ENCODE data around the gene POU4F3. TPM values are rescaled to one million over a fixed set of nuclear protein-coding genes. Genes with fewer than 3 reads are reported as not detected.
A peak's percentile ranks its signal among the peaks of the same experiment; 100 is the strongest.

Gene POU4F3
- total RNA-seq, 2 donors from 2014 or later: not detected

DNA sequence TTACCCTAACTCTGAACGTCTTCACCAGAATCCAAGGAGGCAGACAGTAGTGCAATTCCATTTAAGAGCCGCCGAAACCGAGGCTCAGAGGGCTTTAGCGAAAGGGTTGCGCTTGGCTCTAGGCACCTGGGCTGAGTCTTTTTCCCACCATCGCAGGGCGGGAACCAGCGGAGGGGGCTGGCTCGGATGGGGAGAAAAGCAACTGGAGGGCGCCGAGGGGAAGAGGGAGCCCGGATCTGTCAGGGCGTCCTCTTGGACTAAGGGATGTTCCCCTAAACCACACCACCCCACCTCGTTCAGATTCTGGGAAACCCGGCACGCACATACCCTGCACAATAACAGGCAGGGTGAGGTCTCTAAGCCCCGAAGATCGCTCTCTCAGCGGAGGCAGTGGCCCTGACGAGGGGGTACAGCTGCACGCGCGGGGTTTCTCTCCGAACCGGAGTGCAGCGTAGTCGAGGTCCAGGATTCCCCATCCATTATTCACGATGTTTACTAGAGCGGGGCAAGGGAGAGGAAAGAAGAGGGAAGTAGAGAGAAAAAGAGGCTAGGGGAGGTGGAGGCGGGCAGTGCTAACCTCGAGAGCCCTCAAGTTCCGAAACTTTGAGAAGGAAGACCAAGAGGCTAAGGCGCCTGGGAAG lies 1.3 kb upstream of the POU4F3 start:
- ATAC-seq (no peak), DNase-seq (no peak)
- intact Hi-C loops (cut with DNase I, micrococcal nuclease): no loop called here

DNA sequence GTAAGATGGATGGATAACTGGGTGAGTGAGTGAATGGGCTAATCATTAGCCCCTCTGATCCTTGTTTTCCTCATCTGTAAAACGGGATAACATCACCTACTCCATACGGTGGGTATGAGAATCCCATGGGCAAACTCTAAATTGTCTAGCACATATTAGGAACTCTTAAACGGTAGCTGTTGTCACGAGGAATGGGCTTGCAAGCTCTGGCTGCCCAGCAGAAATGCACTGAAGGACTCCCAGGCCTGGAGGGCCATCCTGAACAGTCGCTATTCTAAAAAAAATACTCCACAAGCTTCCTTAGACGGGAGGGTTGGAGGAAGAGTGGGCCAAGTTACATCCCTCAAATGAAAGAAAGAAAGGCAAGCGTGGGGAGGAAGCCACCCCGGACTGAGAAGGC lies 711 bp upstream of the POU4F3 start:
- DNase-seq (no peak), ATAC-seq (no peak)
- intact Hi-C loops (cut with DNase I, micrococcal nuclease): no loop called here

DNA sequence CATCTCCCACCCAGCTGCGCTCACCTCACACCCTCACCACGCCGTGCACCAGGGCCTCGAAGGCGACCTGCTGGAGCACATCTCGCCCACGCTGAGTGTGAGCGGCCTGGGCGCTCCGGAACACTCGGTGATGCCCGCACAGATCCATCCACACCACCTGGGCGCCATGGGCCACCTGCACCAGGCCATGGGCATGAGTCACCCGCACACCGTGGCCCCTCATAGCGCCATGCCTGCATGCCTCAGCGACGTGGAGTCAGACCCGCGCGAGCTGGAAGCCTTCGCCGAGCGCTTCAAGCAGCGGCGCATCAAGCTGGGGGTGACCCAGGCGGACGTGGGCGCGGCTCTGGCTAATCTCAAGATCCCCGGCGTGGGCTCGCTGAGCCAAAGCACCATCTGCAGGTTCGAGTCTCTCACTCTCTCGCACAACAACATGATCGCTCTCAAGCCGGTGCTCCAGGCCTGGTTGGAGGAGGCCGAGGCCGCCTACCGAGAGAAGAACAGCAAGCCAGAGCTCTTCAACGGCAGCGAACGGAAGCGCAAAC lies 1.1 kb downstream of the POU4F3 start:
- intact Hi-C loops (cut with DNase I, micrococcal nuclease): no loop called here
- ATAC-seq: no peak
- DNase-seq: no peak

DNA sequence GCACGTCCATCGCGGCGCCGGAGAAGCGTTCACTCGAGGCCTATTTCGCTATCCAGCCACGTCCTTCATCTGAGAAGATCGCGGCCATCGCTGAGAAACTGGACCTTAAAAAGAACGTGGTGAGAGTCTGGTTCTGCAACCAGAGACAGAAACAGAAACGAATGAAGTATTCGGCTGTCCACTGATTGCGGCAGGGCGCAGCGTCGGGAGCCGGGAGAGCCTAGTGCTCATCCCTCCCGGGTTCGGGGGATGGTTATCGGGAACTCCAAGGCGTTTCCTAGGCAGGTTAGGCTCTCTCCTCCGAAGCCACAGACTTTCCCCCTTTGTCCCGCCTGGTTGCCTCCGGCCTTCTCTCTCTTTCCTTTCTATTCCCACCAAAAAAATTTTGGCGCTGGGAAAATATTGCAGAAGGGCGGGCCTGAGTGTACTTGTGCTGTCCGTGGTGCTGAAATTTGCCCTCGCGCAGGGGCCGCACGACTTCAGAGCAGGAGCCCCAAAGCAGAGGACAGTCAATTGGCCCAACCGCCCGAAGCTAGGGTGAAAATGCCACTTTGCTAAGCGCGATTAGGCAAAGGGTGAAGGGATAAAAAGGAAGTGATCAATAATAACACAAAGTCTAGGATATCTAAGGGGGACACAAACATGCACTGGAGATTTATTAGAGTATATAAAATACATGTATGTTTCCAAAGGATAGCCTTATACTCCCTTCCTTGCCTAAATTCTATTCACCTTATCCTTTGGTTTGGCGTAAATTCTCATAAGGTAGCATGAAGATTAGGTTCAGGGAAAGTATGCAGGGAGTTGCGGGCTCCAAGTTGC lies 1.8 kb downstream of the POU4F3 start:
- ATAC-seq (no peak), DNase-seq (peak in 1 of 2 donors; percentile 55)
- intact Hi-C loops (cut with DNase I, micrococcal nuclease): no loop called here

DNA sequence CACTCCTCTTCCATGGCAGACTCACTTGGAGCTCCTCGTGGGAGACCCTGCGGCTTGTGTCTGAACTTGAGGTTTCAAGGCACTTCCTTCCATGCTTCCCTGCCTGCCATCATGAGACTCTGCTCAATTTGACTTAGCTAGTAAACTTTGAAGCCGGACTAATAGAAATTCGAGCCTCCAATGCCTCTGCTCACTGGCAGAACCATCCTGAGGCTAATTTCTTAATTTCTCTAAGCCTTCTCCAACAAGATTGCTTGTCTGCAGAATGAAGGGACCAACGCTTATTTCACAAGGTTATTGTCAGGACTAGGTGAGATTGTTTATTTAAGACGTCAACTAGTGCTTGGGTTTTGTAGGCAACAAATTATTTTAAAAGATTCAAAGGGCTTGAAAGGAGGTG lies 3.2 kb downstream of the POU4F3 start:
- intact Hi-C loops (cut with DNase I, micrococcal nuclease): no loop called here
- ATAC-seq: no peak
- DNase-seq: no peak

DNA sequence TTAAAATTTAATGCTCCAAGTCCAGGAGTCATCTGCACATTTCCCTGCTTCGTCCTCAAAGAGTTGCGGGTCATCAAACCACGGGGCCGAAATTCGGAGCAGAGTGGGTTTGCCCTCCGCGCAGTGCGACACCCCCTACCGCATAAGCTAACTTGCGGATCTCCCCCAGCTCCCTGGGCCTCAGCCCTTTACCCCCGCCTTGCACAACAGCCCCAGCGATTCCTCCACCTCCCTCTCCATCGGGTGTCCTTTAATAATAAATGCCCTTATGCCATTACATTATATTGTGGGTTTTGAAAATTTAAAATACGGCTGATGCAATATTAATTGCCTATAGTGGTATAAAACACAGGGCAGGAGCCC lies 3.9 kb downstream of the POU4F3 start:
- intact Hi-C loops (cut with DNase I, micrococcal nuclease): no loop called here
- DNase-seq: no peak
- no peak for ATAC-seq

DNA sequence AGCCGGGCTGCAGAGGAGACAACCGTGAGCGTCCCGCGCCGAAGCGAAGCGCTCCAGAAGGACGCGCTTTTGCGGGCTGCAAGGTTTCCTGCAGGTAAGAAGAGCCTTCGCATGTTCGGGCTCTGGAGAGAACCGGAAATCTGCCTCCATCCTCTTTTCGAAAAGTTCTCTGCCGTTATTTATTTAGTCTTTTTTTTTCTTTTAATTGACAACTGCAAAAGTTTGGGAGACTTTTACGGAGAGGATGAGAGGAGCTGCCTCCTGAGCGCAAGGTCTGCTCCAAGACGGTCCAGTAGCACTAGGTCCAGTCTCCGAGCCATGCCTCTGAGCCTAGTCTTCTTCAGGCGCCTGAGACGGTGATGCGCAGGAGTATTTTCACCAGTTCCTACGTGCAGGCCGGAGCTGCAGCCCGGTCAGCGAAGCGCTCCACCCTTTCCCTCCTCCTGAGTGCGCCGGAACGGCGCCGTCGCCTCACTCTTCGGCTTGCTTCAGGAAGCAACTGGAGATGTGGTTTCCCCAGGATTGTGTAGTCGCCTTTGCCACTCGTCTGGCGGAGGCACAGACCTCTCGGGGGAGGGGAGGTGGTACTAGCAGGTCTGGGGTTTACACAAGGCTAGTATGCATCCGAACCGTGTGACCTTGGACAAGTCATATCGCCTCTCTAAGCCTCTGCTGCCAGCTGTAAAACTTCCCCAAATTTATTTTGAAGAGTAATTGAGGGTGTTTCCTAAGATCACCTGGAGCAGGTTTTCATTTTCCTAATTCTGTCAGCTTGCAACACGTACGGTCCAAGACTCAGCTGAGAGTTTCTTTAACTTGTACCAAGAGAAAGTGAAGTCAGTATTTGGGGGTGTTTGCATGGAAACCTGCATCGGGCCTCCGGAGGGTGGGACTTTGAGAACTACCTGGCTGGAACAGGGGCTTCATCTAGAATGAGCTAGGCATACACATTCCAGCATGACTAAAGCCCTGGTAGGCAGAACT lies 4.5 kb downstream of the POU4F3 start:
- DNase-seq: no peak
- intact Hi-C loops (cut with DNase I, micrococcal nuclease): no loop called here
- ATAC-seq: no peak

DNA sequence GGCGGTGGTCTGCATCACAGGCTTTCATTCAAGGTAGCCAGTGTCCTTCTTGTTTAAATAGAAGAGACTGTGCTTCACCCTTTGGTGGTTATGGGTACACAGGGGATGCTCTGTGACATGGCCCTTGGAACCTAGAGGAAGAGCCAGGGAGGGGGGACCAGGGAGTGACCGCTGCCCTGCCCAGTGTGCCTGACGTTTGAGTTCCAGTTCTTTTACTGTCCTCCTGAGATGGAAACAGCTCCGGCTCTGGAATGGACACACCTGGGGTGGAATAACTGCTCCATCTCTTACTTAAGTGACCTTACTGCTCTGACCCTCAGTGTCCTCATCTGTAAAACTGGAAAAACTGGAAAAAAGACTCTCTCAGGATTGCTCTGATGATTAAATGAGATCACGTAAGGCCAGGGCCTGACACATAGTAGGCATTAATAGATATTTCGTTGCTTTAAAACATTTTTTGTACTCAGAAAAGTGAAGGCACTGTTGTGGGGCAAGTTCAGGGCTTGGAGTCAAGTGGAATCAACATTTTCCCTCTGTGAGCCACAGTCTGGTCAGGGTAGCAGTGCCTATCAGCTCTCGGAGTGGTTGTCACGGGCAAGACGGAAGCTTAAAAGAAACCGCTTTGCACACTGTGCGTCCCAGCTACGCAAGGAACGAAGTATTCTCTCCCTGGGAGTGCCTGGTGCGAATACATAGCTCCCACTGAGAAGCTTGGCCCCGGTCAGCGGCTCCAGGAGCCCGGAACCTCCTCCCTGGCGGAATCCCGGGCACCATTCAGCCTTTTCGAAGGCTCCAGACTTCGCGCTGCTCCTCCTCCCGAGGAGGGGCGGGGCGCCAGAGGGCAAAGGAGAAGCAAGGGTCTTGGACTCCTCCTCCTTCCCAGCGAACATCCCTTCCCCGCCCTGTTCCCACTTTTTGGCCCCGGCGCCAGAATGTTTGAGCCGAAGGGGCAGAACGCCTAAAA lies 5.8 kb downstream of the POU4F3 start:
- ATAC-seq (no peak), DNase-seq (peak in 1 of 2 donors; percentile 7)
- intact Hi-C loops (cut with DNase I, micrococcal nuclease): no loop called here

DNA sequence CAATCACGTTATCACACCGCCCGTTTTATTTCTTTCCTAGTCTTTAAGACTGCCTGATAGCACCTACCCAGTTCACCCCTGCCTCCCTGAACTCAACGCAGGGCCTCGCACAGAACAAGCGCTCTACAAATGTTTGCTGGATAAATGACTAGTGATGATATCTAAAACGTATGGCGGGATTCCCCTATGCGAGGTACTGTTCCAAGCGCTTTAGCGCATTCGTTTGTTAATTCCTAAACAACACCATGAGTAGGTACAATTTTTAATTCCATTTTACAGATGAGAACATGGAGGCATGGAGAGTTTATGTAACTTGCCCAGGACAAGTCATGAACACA lies 6.6 kb downstream of the POU4F3 start:
- DNase-seq: no peak
- intact Hi-C loops (cut with DNase I, micrococcal nuclease): no loop called here
- ATAC-seq: no peak

DNA sequence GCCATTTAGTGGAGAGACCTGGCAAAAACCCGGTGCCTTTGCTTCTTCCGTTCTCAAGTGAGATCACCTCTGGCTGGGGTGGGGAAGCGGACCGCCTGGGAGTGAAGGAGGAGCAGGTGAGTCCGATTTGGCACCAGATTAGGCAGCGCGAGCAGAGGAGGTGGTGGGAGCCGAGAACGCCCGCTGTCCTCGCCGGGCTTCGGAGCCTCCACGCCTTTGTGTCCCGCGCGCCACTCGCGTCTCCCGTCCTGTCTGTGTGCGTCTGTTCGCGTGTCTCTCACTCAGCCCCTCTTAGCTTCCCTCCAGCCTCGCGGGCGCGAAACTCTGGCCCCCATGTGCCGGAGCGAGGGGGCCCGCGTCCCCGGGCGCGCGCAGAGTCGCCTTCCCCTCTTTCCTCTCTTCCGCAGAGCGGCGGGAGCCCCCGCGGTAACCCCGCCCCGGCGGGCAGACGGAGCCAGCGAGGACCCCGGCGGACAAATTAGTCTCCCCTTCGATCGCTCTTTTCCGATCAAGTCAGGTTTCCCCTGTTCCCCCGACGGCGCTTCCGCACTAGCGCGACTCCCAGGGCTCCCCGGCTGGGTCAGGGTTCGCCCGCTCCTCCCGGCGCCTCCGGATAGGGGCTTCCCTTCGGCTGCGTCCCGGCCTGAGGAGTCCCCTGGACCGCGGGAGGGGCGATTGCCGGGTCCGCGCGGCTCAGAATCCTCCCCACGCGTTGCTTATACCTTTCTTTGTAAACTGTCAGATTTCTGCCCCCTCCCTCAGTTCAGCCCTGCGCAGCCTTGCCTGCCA lies 7.1 kb downstream of the POU4F3 start:
- no peak for DNase-seq
- ATAC-seq: no peak
- intact Hi-C loops (cut with DNase I, micrococcal nuclease): no loop called here

DNA sequence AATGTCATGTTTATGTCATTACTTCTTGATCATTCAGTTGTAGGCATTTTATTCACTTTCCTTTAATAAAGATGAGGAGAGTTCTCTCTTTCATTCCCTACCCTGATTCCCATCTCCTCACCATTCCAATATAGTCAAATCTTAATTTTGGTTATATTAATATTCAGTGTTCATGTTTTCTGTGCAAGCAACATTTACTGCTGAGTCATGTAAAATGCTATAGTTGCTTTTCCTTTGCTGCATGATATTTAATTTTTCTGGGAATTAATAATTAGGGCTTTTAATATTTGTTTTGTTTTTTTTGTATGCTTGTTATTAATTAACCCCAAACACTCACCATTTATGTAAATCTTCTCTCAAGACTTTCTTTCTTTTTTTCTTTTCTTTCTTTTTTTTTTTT lies 18.5 kb downstream of the POU4F3 start:
- ATAC-seq (no peak), DNase-seq (no peak)
- intact Hi-C loops (cut with DNase I, micrococcal nuclease): no loop called here

DNA sequence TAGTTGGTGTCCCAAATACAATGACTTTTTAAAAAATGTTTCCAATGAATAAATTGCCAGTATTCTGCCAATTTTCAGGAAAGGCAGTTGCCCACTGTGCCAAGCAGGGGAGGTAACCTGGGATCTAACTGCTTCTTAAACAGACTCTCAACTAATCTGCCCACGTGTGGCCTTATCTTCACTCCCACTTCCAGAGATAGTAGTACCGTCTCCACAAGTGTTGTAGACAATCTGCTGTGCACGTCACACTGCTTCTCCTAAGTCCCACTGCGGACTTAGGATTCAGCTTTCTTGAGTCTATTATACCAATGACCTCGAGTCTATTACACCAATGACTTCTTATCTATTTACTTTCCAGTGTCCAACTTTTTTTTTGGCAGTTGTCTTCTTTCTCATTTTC lies 21.2 kb downstream of the POU4F3 start:
- no peak for DNase-seq
- intact Hi-C loops (cut with DNase I, micrococcal nuclease): no loop called here
- ATAC-seq: no peak

DNA sequence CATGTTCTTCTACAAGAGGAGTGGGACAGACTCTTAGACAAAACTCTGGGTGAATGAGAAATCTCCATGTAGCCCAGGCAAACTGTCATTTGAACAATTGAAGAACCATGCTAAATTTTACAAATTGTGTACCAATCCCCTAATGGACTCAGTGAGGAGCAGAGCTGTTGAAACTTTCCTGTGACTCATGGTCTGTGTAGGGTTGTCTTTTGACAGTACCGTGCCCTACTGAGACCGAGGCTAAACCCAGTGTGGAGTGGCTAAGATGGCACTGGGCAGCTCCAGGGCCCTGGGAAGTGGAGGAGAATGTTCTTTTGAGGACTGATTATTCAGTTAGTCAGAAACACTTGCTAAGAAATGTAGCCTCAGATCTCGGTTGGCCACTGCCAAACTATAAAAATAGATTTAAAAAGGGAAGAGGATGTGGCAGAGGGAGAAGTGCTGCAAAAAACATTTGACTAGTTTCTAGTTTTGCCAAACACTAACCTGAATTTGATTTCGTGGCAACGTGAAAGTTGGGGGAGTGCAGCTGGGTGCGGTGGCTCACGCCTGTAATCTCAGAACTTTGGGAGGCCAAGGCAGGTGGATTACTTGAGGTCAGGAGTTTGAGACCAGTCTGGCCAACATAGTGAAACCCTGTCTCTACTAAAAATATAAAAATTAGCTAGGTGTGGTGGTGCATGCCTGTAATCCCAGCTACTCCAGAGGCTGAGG lies 24.7 kb downstream of the POU4F3 start:
- intact Hi-C loops (cut with DNase I, micrococcal nuclease): no loop called here

DNA sequence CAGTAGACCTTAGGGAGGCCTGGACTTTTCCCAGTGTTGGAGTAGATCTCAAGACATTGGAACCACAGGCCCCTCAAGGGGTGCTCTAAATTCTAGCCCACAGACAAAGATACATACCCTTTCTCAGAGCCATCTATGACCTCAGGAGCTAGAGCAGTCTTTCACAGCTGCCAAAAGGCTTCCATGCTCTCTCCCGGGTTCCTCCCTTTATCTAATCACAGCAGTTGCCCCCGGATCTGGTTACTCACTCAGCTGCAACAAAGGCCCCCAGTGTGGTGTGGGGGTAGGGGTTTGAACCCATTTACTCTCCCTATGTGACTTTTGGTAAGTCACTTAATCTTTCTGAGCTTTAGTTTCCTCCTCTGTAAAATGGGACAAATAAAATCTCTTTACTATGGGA lies 27.0 kb downstream of the POU4F3 start:
- no peak for ATAC-seq
- intact Hi-C loops (cut with DNase I, micrococcal nuclease): no loop called here
- DNase-seq: no peak

More for the DNA sequence above, 24.7 kb downstream of the POU4F3 start:
- DNase-seq (no peak), ATAC-seq (no peak)

DNA sequence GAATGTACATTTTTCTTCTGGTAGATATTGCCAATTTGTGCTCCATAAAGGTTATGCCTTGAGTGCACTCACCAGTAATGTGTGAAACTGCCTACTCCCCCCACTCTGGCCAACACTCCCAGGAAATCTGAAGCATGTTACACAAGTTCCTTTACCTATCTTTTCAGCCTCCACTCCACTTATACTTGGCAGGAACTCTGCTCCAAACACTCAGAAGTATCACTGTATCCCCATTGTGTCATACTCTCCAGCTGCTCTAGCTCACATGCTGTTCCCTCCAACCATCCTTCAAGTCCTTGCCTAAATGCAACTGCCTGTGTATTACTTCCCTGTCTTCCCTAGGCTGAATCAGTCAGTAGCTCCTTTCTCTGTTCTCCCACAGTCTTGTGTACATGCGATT lies 28.3 kb downstream of the POU4F3 start:
- ATAC-seq: no peak
- intact Hi-C loops (cut with DNase I, micrococcal nuclease): no loop called here

DNA sequence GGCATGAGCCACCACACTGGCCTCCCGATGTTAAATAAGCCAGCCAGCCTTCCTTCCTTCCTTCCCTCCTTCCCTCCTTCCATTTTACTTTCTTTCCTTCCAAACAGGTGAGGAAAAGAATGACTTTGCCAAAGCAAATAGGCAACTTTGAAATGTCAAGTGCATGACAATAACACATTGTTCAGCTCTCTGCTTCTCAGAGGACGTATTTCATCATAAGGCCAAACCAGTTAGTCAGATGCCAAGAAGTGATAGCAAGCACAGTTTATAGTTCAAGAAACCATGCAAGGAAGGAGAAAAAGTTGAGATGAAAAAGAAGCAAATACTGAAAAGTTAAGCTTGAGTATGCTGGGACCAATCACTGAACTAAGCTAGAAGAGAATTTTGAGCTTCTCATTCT lies 29.5 kb downstream of the POU4F3 start:
- intact Hi-C loops (cut with DNase I, micrococcal nuclease): no loop called here
- ATAC-seq (no peak), DNase-seq (no peak)

More for the DNA sequence above, 28.3 kb downstream of the POU4F3 start:
- no peak for DNase-seq

DNA sequence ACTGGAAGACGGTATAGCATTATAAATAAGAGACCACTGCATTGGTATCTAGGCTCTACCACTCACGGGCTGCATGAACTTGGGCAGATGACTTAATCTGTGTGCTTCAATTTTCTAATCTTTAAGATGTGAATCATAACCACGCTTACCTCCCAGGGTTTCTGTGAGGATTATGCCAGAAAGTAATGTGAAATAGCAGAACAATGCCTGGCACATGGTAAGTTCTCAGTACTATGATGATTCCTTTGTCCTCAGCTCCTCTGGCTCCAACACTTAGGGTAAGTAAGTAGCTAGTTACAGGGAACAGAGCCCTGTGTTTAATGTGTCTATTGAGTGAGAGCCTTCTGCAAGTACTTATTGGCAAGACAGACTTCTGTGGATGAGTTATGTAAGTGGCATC lies 31.1 kb downstream of the POU4F3 start:
- ATAC-seq (no peak), DNase-seq (no peak)
- intact Hi-C loops (cut with DNase I, micrococcal nuclease): no loop called here
